SK-N-SH (cell line): ENCODE results near the gene HSPB3. TPM values are rescaled to one million over a fixed set of nuclear protein-coding genes. Genes with fewer than 3 reads are reported as not detected.

Experiments used
- CTCF ChIA-PET: fragments of 300-600, 350-600 bp; formaldehyde crosslinking; extraction: SDS; loops from one replicate; lab custom pipeline; 2021; lab: Yijun Ruan, JAX
- POLR2A ChIA-PET: fragments of 350-600 bp; sonication (Branson Sonifier 250); formaldehyde crosslinking; extraction: SDS; loops from one replicate; lab custom pipeline; 2020; ENCODE audit warnings: antibody characterized with exemption, inconsistent platforms; lab: Yijun Ruan, JAX
- DNase-seq: peaks from one replicate; pipeline ENCODE4 v3.0.0; 2012
- H2AFZ ChIP-seq: fragments of 200-600 bp; sonication (generic); 2 replicates; pipeline ENCODE4 v1.8.1; 2016; ENCODE audit warnings: antibody characterized with exemption, mild to moderate bottlenecking, low read depth
- H3F3A ChIP-seq: fragments of 200-600 bp; sonication (generic); replicated peaks from 2 replicates; pipeline ENCODE3; 2016; ENCODE audit warnings: antibody characterized with exemption, mild to moderate bottlenecking; ENCODE audit not compliant: insufficient read depth
- H3K27ac ChIP-seq, 2 experiments: fragments of 200-500 bp in 1 of 2; fragments of 200-600 bp in 1 of 2; sonication (Bioruptor generic) in 1 of 2; sonication (generic), shearing (Covaris generic) in 1 of 2; 2 replicates each; pipeline versions ENCODE4 v1.5.1 to v1.6.1; 2014 to 2016; ENCODE audit warnings: low read depth in 2 of 2, inconsistent platforms in 1 of 2, low read length in 1 of 2, mild to moderate bottlenecking in 1 of 2, mixed read lengths in 1 of 2
- H3K27me3 ChIP-seq: fragments of 200-600 bp; sonication (generic), shearing (Covaris generic); 2 replicates; pipeline ENCODE4 v1.6.1; 2016; ENCODE audit warnings: mixed run types; ENCODE audit not compliant: insufficient read depth
- H3K36me3 ChIP-seq, 2 experiments: fragments of 200-500 bp in 1 of 2; fragments of 200-600 bp in 1 of 2; sonication (Bioruptor generic) in 1 of 2; sonication (generic) in 1 of 2; replicated peaks in 1 of 2; 2 replicates each; pipeline versions ENCODE3 to v1.5.1; 2014 to 2016; ENCODE audit warnings: low read length in 1 of 2, mild to moderate bottlenecking in 1 of 2; ENCODE audit not compliant: insufficient read depth in 2 of 2, control insufficient read depth in 1 of 2
- H3K4me1 ChIP-seq, 2 experiments: fragments of 200-500 bp in 1 of 2; fragments of 200-600 bp in 1 of 2; sonication (Bioruptor generic) in 1 of 2; sonication (generic), shearing (Covaris generic) in 1 of 2; 2 replicates each; pipeline versions ENCODE4 v1.5.1 to v1.6.1; 2014 to 2016; ENCODE audit warnings: low read depth in 1 of 2, low read length in 1 of 2, mixed run types in 1 of 2; ENCODE audit not compliant: insufficient read depth in 2 of 2, control insufficient read depth in 1 of 2
- H3K4me2 ChIP-seq: fragments of 200-600 bp; sonication (generic), shearing (Covaris generic); 2 replicates; pipeline ENCODE4 v1.6.1; 2017; ENCODE audit warnings: mixed run types
- H3K4me3 ChIP-seq, 2 experiments: fragments of 200-500 bp in 1 of 2; fragments of 200-600 bp in 1 of 2; sonication (Bioruptor generic) in 1 of 2; sonication (generic), shearing (Covaris generic) in 1 of 2; 2 replicates each; pipeline versions ENCODE4 v1.5.1 to v1.8.1; 2014 to 2016; ENCODE audit warnings: low read depth in 2 of 2, inconsistent platforms in 1 of 2, low read length in 1 of 2, mild to moderate bottlenecking in 1 of 2, mixed read lengths in 1 of 2, moderate library complexity in 1 of 2
- H3K79me2 ChIP-seq: fragments of 200-600 bp; sonication (generic); 2 replicates; pipeline ENCODE4 v1.8.1; 2017; ENCODE audit warnings: mild to moderate bottlenecking; ENCODE audit not compliant: insufficient read depth
- H3K9ac ChIP-seq: fragments of 200-600 bp; sonication (generic); 2 replicates; pipeline ENCODE4 v1.6.1; 2017; ENCODE audit warnings: mixed run types
- H3K9me2 ChIP-seq: fragments of 200-600 bp; sonication (generic); 2 replicates; pipeline ENCODE4 v1.6.1; 2017; ENCODE audit warnings: mixed run types
- H3K9me3 ChIP-seq: fragments of 200-600 bp; sonication (generic); 2 replicates; pipeline ENCODE4 v1.6.1; 2017; ENCODE audit warnings: mixed run types, mild to moderate bottlenecking, moderate library complexity
- H4K20me1 ChIP-seq: fragments of 200-600 bp; sonication (generic); 2 replicates; pipeline ENCODE4 v1.6.1; 2017; ENCODE audit warnings: mild to moderate bottlenecking, mixed run types; ENCODE audit not compliant: insufficient read depth
- CHD2 ChIP-seq: fragments of 150-350 bp; IDR thresholded peaks from 2 replicates; pipeline ENCODE4 v1.6.1; 2018; ENCODE audit warnings: low read length; ENCODE audit not compliant: partially characterized antibody
- EP300 ChIP-seq, 2 experiments: IDR thresholded peaks; 2 replicates each; pipeline versions ENCODE4 v1.4.0 to v1.6.1; 2012; ENCODE audit warnings: borderline replicate concordance in 1 of 2, low read depth in 1 of 2, low read length in 1 of 2
- FOSL2 ChIP-seq: IDR thresholded peaks from 2 replicates; pipeline ENCODE4 v1.4.0; 2012; ENCODE audit warnings: low read depth, mild to moderate bottlenecking, moderate library complexity, borderline replicate concordance
- FOXJ3 ChIP-seq: sonication (generic); formaldehyde crosslinking; IDR thresholded peaks from 2 replicates; pipeline ENCODE4 v1.5.1; 2020; ENCODE audit warnings: mild to moderate bottlenecking, missing genetic modification reagents
- JUND ChIP-seq: IDR thresholded peaks from 2 replicates; pipeline ENCODE4 v1.4.0; 2012
- MEF2A ChIP-seq: IDR thresholded peaks from 2 replicates; pipeline ENCODE4 v1.4.0; 2012; ENCODE audit warnings: low read depth, borderline replicate concordance
- MXI1 ChIP-seq: IDR thresholded peaks from 2 replicates; pipeline ENCODE4 v1.6.1; 2012; ENCODE audit warnings: mild to moderate bottlenecking, low read depth, low read length, improper control_type of control experiment
- NFIC ChIP-seq: IDR thresholded peaks from 2 replicates; pipeline ENCODE4 v1.4.0; 2012; ENCODE audit warnings: borderline replicate concordance
- NRF1 ChIP-seq: IDR thresholded peaks from 2 replicates; pipeline ENCODE4 v1.6.1; 2012; ENCODE audit warnings: low read depth, mild to moderate bottlenecking, low read length
- RCOR1 ChIP-seq: fragments of 150-350 bp; IDR thresholded peaks from 2 replicates; pipeline ENCODE4 v1.6.1; 2017; ENCODE audit warnings: antibody characterized with exemption, low read length
- RFX5 ChIP-seq: IDR thresholded peaks from 2 replicates; pipeline ENCODE4 v1.6.1; 2012; ENCODE audit warnings: mild to moderate bottlenecking, improper control_type of control experiment, low read length
- RXRA ChIP-seq: IDR thresholded peaks from 2 replicates; pipeline ENCODE4 v1.4.0; 2012; ENCODE audit warnings: low read depth, mild to moderate bottlenecking, borderline replicate concordance
- TAF1 ChIP-seq: IDR thresholded peaks from 2 replicates; pipeline ENCODE4 v1.6.1; 2012; ENCODE audit warnings: low read depth, mild to moderate bottlenecking, low read length, moderate library complexity, borderline replicate concordance
- TCF12 ChIP-seq: IDR thresholded peaks from 2 replicates; pipeline ENCODE4 v1.4.0; 2012
- TEAD4 ChIP-seq: IDR thresholded peaks from 2 replicates; pipeline ENCODE4 v1.4.0; 2012; ENCODE audit warnings: mild to moderate bottlenecking, borderline replicate concordance; ENCODE audit not compliant: insufficient read depth
- WGBS: methylation state at CpG from one replicate; pipeline ENCODE4 v1.1.6; 2017; ENCODE audit warnings: low lambda C conversion rate; 5-methylcytosine and 5-hydroxymethylcytosine counted together
- polyA plus RNA-seq, 3 experiments: library from polyadenylated mRNA; depleted of rRNA; stranded (reverse); fragments of >200 nt; gene quantifications; 2 replicates each; pipeline ENCODE4 v1.2.3, GENCODE V29; 2012
- TF ChIP-seq, protein P1 (sequence below): IDR thresholded peaks from 2 replicates; pipeline ENCODE4; 2012
- TF ChIP-seq, protein P2 (sequence below): IDR thresholded peaks from 2 replicates; pipeline ENCODE4 v1.4.0; 2012; ENCODE audit warnings: low read depth, borderline replicate concordance
- TF ChIP-seq, protein P3 (sequence below): IDR thresholded peaks from 2 replicates; pipeline ENCODE4 v1.4.0; 2012; ENCODE audit warnings: low read depth, borderline replicate concordance
- TF ChIP-seq, protein P4 (sequence below): fragments of 150-350 bp; IDR thresholded peaks from 2 replicates; pipeline ENCODE4 v1.6.1; 2016; ENCODE audit warnings: mild to moderate bottlenecking, low read depth, low read length
- TF ChIP-seq, protein P5 (sequence below): fragments of 200-600 bp; sonication (generic); IDR thresholded peaks from 2 replicates; pipeline ENCODE4 v1.6.1; 2017; ENCODE audit warnings: antibody characterized with exemption, mild to moderate bottlenecking, moderate library complexity

HSPB3 gene
- polyA plus RNA-seq, 1 of the 3 experiments (the other 2 are of a cell fraction): 3.3 TPM

DNA sequence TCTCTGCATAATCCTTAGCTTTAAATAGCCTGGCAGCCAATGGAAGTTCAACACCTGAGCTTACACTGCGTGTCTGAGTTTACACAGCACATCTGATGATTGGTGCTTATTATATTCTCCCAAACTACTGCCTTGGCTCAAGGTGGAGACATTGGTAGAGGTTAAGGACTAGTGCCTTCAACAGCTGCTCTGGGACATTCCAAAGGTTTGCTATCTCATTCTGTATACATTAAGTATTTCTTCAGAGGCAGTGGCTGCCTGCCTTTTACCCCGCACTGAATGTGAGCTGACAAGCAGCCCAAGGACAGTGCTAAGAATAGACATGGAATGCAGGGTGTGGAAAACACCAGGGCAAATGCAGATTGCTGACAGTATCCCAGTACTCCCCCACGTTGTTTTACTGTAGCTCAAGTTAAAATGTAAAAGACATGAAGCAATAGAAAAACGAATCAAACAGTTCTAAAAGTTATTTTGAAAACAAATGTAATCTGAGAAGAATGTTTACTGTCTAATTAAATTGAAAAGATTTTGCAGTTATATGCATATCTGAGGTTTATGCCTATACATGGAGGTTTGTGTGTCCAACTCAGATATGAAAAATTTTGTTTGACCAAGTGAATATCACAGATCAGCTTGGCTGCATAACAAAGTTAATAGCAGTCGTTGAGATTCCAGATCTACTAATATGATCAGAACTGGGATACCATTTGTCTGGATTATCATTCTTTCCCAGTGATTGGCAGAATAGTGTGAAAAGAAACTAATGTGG lies 1.8 kb downstream of the HSPB3 start:
- ChIA-PET POLR2A (no interaction called here), CTCF (interaction anchor here (1.2 to 2.4 kb wide), 3 partner anchors 32 to 410 kb away, joined by 4 to 17 read pairs (median 8); no protein-coding TSS in a partner anchor)
- no peaks in the 10 kb centered on the region for H3K36me3 ChIP-seq
- TF ChIP-seq, protein P1, sequence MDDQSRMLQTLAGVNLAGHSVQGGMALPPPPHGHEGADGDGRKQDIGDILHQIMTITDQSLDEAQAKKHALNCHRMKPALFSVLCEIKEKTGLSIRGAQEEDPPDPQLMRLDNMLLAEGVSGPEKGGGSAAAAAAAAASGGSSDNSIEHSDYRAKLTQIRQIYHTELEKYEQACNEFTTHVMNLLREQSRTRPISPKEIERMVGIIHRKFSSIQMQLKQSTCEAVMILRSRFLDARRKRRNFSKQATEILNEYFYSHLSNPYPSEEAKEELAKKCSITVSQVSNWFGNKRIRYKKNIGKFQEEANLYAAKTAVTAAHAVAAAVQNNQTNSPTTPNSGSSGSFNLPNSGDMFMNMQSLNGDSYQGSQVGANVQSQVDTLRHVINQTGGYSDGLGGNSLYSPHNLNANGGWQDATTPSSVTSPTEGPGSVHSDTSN: peak; percentile 51
- TF ChIP-seq FOSL2 (no peak), JUND (no peak), NRF1 (no peak), NFIC (no peak), TEAD4 (peak; percentile 19; the same call in 1 of the 2 replicates), EP300 (IDR thresholded peaks at IDR 0.05; ENCODE audit: borderline replicate concordance in 1 of 2, low read depth in 1 of 2, low read length in 1 of 2) (peak in 1 of 2 experiments; percentile 29; a peak in 1 of 4 replicates), RFX5 (no peak), TAF1 (no peak), CHD2 (no peak), TCF12 (peak; percentile 41), RXRA (no peak), MXI1 (no peak), FOXJ3 (CRISPR knock-in tag) (no peak), MEF2A (peak; percentile 88), RCOR1 (no peak)
- TF ChIP-seq, protein P2, sequence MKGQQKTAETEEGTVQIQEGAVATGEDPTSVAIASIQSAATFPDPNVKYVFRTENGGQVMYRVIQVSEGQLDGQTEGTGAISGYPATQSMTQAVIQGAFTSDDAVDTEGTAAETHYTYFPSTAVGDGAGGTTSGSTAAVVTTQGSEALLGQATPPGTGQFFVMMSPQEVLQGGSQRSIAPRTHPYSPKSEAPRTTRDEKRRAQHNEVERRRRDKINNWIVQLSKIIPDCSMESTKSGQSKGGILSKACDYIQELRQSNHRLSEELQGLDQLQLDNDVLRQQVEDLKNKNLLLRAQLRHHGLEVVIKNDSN: no peak
- TF ChIP-seq, protein P3, sequence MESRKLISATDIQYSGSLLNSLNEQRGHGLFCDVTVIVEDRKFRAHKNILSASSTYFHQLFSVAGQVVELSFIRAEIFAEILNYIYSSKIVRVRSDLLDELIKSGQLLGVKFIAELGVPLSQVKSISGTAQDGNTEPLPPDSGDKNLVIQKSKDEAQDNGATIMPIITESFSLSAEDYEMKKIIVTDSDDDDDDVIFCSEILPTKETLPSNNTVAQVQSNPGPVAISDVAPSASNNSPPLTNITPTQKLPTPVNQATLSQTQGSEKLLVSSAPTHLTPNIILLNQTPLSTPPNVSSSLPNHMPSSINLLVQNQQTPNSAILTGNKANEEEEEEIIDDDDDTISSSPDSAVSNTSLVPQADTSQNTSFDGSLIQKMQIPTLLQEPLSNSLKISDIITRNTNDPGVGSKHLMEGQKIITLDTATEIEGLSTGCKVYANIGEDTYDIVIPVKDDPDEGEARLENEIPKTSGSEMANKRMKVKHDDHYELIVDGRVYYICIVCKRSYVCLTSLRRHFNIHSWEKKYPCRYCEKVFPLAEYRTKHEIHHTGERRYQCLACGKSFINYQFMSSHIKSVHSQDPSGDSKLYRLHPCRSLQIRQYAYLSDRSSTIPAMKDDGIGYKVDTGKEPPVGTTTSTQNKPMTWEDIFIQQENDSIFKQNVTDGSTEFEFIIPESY: no peak
- TF ChIP-seq, protein P4, sequence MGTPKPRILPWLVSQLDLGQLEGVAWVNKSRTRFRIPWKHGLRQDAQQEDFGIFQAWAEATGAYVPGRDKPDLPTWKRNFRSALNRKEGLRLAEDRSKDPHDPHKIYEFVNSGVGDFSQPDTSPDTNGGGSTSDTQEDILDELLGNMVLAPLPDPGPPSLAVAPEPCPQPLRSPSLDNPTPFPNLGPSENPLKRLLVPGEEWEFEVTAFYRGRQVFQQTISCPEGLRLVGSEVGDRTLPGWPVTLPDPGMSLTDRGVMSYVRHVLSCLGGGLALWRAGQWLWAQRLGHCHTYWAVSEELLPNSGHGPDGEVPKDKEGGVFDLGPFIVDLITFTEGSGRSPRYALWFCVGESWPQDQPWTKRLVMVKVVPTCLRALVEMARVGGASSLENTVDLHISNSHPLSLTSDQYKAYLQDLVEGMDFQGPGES: no peak
- TF ChIP-seq, protein P5, sequence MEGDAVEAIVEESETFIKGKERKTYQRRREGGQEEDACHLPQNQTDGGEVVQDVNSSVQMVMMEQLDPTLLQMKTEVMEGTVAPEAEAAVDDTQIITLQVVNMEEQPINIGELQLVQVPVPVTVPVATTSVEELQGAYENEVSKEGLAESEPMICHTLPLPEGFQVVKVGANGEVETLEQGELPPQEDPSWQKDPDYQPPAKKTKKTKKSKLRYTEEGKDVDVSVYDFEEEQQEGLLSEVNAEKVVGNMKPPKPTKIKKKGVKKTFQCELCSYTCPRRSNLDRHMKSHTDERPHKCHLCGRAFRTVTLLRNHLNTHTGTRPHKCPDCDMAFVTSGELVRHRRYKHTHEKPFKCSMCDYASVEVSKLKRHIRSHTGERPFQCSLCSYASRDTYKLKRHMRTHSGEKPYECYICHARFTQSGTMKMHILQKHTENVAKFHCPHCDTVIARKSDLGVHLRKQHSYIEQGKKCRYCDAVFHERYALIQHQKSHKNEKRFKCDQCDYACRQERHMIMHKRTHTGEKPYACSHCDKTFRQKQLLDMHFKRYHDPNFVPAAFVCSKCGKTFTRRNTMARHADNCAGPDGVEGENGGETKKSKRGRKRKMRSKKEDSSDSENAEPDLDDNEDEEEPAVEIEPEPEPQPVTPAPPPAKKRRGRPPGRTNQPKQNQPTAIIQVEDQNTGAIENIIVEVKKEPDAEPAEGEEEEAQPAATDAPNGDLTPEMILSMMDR: no peak
- no peaks in the 10 kb centered on the region for H4K20me1 ChIP-seq
- no peak overlapping the region; the same call in 1 of the 2 replicates for H3K9ac ChIP-seq
- H3F3A ChIP-seq: no peaks in the 10 kb centered on the region
- peaks cover 5 to 23% of the 10 kb centered on the region in 2 experiments; a peak in 3 of 4 replicates for H3K4me1 ChIP-seq
- H3K27ac ChIP-seq: peak overlapping the region; percentile 42 to 78; a peak in 3 of 4 replicates
- H3K27me3 ChIP-seq: no peaks in the 10 kb centered on the region
- no peak for DNase-seq
- H3K4me2 ChIP-seq: peak overlapping the region; percentile 57
- H2AFZ ChIP-seq: peak overlapping the region; percentile 54; the same call in 1 of the 2 replicates
- H3K9me2 ChIP-seq: no peaks in the 10 kb centered on the region
- no peaks in the 10 kb centered on the region for H3K9me3 ChIP-seq
- H3K79me2 ChIP-seq: no peaks in the 10 kb centered on the region
- peak overlapping the region; percentile 3 to 10; a peak in 2 of 4 replicates for H3K4me3 ChIP-seq
- 12% methylated on average over 5 of the region's 5 CpGs for WGBS
